ENCODE results near the gene OSBPL5.

OSBPL5 gene

GRCh38 chr11:3166268-3167142 is 1.4 kb upstream of the OSBPL5 start:
- no peak overlapping the region for H3K4me3 ChIP-seq (ENCODE audit: low read depth, low read length)
- H3K4me1 ChIP-seq (ENCODE audit: control insufficient read depth, insufficient read depth, low read length) = no peaks in the 10 kb centered on the region
- CTCF ChIA-PET = no interaction called here
- POLR2A ChIA-PET = no interaction called here
- H3K9me3 ChIP-seq (ENCODE audit: control insufficient read depth, insufficient read depth, low read depth, low read length) = no peaks in the 10 kb centered on the region
- H3K36me3 ChIP-seq (ENCODE audit: control insufficient read depth in 2 of 2, insufficient read depth in 1 of 2, low read length in 2 of 2) = no peaks in the 10 kb centered on the region
- H3K27ac ChIP-seq (ENCODE audit: extremely low read depth, low read depth, low read length) = no peak overlapping the region
- TF ChIP-seq ZNF221 (tag by site-specific recombination; IDR thresholded peaks at IDR 0.05; ENCODE audit: borderline replicate concordance) (no peak), OVOL3 (tag by site-specific recombination; IDR thresholded peaks at IDR 0.05) (no peak), ZNF146 (tag by site-specific recombination; IDR thresholded peaks at IDR 0.05) (no peak), ZNF202 (tag by site-specific recombination; IDR thresholded peaks at IDR 0.05; ENCODE audit: borderline replicate concordance) (no peak), ZNF175 (tag by site-specific recombination; IDR thresholded peaks at IDR 0.05) (no peak), OSR2 (tag by site-specific recombination; IDR thresholded peaks at IDR 0.05) (no peak), KLF10 (tag by site-specific recombination; IDR thresholded peaks at IDR 0.05) (no peak), ZNF132 (tag by site-specific recombination; IDR thresholded peaks at IDR 0.05; ENCODE audit: borderline replicate concordance) (no peak), ZNF561 (tag by site-specific recombination; IDR thresholded peaks at IDR 0.05; ENCODE audit: borderline replicate concordance) (no peak), ZFP37 (tag by site-specific recombination; IDR thresholded peaks at IDR 0.05) (no peak), ZNF449 (tag by site-specific recombination; IDR thresholded peaks at IDR 0.05) (no peak), ZNF776 (tag by site-specific recombination; IDR thresholded peaks at IDR 0.05; ENCODE audit: borderline replicate concordance) (no peak), ZIC2 (tag by site-specific recombination; IDR thresholded peaks at IDR 0.05) (peak; percentile 72), PRDM6 (tag by site-specific recombination; IDR thresholded peaks at IDR 0.05) (no peak), GLI2 (tag by site-specific recombination; IDR thresholded peaks at IDR 0.05; ENCODE audit: borderline replicate concordance, low read depth) (no peak), ZBTB17 (tag by site-specific recombination; IDR thresholded peaks at IDR 0.05) (peak; percentile 25), ZNF701 (tag by site-specific recombination; IDR thresholded peaks at IDR 0.05) (no peak), ZNF521 (tag by site-specific recombination; IDR thresholded peaks at IDR 0.05) (no peak), PRDM10 (tag by site-specific recombination; IDR thresholded peaks at IDR 0.05) (no peak), HIC1 (tag by site-specific recombination; IDR thresholded peaks at IDR 0.05) (no peak), BCL11A (tag by site-specific recombination; IDR thresholded peaks at IDR 0.05; ENCODE audit: low read depth) (no peak), KLF16 (tag by site-specific recombination; IDR thresholded peaks at IDR 0.05) (no peak), ZNF37A (tag by site-specific recombination; IDR thresholded peaks at IDR 0.05) (no peak), GLIS1 (tag by site-specific recombination; IDR thresholded peaks at IDR 0.05) (no peak), ZNF514 (tag by site-specific recombination; IDR thresholded peaks at IDR 0.05) (no peak), SP2 (tag by site-specific recombination; IDR thresholded peaks at IDR 0.05) (no peak), ZBTB8A (tag by site-specific recombination; IDR thresholded peaks at IDR 0.05) (no peak), ZNF488 (tag by site-specific recombination; IDR thresholded peaks at IDR 0.05) (no peak), ZNF366 (tag by site-specific recombination; conservative IDR thresholded peaks at IDR 0.05) (no peak)

All from HEK293 (cell line).